GM11168 (cell line): Measurements from ENCODE around the gene DPH5.
"Not testable (repeated sequence)": the region's sequence is repeated elsewhere in the genome, so short reads cannot be mapped to it uniquely, and the experiment has no call there.

Experiments used
- in situ Hi-C: fragments of 300-500 bp; cut with MboI; formaldehyde crosslinking; loops from one replicate; pipeline ENCODE4 v1.12.0; 2022; ENCODE audit warnings: low sequenced_read_pairs; ENCODE audit not compliant: unreplicated experiment

The DPH5 gene, protein sequence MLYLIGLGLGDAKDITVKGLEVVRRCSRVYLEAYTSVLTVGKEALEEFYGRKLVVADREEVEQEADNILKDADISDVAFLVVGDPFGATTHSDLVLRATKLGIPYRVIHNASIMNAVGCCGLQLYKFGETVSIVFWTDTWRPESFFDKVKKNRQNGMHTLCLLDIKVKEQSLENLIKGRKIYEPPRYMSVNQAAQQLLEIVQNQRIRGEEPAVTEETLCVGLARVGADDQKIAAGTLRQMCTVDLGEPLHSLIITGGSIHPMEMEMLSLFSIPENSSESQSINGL

DNA sequence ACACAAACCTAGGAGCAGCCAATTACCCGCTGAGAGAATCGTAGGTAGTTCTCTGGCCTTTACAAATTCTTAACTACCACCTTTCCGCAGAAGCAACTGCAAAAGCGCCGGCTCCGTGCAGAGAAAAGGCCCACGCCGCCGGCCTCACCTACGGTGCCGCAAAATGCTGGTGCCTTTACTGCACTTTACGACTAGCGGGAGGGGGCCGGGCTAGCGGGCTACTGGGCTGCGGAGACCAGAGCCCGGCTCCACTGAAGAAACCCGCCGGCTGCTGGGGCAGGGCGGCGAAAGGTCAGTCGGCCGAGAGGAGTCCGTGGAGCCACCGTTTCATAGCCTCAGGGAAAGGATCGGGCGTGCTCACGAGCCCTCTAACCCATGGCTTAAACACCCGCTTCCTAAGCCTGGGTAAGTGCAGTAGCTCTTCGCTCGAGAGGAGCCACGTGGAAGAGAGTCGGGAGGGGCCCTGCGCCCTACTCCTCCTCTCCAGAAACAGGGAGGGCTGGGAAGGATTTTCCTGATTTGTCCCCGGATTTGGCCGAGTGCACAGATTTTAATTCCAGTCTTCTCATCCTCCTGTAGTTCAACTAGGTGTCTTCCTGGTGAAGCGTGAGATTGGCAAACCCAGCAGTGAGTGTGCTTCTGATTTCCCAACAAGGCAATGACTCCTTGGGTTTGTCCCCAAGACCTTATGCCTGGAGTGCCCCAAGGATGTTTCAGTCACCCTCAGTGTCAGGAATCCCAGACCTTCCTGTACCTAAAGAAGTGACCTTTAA is at the start of gene DPH5:
TSS of gene DPH5 (minus strand) at position 128 of the 773 bp plus-strand sequence. CDS start 341 bp downstream, outside the sequence.
- in situ Hi-C loops = no loop called here

DNA sequence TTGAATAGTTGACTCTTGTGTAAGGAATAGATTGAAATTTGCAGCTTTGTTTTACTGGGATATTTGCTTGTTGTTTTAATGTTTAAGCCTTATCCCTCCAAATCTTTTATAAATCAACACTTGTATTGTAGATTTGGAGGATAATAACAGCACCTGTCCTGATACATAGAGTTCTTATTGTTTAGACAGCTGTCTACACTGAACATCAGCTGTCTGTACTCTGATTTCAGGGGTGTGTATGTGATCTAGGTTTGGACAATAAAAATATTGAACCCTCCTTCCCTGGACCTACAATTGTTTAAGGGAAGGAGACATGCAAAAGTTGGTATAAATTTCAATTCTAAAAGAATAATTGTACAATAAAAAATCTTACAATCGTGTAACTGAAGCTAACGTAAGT is 48.3 kb upstream of the DPH5 start:
- in situ Hi-C loops = no loop called here

DNA sequence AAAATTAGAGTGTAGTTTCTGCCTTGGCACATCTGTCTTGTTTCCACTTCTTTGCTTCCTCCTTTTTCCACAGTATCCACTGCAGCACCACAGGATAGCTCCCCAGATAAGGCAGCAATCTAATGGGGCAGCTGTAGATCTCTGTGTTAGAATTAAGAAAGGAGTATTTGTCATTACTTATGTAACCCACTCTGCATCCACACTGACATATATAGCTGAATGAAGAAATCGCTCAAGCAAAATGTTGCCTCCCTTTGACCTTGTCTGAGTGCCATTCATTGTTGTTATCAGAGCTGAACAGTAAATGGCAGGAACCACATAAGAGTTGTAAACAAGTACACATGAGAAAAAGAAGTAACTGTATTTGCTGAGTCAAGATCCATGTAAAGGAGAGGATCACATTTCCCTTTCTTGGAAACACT is 45.9 kb upstream of the DPH5 start:
- in situ Hi-C loops = no loop called here

DNA sequence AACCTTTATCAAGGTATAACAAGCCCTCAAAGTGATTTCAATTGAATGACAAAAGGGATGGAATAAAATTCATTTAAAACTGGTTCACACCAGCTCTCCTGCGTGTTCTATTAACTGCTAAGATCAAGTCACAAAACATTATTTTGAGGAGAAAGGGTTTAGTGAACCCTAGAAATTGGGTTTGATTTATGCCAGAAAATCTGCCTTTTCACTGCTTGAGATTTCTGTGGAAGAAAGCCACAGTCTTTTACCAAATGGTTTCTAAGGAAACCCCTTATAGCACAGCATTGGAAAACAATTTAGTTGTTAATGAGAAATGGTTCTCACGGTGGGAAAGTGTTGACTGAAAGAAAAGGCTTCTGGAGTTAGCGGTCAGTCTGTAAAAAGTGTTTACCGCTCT is 43.6 kb upstream of the DPH5 start:
- in situ Hi-C loops = no loop called here

DNA sequence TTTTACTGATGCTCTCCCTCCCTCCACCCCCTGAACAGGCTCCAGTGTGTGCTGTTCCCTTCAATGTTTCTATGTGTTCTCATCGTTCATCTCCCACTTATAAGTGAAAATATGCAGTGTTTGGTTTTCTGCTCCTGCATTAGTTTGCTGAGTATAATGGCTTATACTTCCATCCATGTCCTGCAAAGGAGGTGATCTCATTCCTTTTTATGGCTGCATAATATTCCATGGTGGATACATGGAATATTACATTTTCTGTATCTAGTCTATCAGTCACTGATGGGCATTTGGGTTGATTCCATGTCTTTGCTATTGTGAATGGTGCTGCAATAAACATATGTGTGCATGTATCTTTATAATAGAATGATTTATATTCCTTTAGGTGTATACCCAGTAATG is 41.4 kb upstream of the DPH5 start:
- in situ Hi-C loops = not testable (repeated sequence)

DNA sequence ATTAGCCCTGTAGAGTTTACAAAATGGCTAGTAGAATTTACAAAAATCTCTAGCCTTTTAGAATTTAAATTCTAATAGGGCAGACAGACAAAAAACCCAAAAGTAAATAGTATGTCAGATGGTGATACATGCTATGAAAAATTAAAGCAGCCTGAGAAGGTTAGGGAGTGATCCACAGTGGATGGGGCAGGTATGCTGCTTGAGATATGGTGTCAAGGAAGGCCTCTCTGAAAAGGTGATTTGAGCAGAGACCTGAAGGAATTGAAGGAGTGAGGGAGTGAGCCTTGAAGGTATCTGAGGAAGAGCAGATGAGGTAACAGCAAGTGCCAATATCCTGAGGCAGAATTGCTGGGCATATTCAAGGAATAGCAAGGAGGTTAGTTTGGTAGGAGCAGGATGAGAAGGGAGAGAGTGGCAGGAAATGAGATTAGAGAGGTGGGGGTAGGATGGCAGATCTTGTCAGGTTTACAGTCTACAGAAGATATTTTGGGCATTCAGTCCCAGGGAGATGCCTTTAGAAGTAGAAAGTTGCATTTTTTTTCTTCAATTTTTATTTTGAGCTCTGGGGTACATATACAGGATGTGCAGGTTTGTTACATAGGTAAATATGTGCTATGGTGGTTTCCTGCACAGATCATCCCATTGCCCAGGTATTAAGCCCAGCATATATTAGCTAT is 40.8 kb upstream of the DPH5 start:
- in situ Hi-C loops = no loop called here

DNA sequence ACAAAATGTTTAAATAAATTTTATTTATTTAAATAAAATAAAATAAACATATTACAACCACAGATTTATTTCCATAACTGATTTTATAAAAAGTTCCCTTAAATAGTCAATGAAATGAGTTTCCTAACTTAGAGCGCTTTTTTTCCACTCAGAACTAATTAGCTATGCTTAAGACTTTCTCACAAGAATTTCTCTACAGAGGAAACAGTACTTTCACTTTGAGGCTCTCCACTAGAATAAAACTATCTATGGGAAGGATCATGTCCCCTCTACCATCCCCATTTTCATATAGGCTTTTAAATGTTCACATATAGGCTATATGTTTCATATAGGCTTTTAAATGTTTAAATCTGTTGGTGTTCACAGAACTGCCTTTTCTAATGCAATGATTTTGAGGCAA is 40.0 kb upstream of the DPH5 start:
- in situ Hi-C loops = no loop called here

DNA sequence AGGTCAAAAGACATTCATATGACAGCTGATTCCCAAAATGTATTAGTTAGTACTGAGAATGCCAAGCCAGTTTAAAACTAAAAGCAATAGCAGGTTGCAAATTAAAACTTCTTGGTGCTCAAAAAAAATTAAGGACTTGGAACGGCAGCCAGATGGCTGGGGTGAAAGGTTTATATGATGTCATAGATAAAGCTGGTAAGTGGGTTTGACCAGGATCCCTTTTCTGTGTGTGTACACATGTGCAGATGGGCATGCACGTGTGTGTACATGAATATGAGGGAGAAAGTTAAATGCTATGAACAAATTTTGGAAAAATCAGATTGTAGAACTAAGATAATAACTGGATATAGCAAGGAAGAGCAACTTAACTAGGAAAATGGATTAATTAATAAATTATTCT is 39.1 kb upstream of the DPH5 start:
- in situ Hi-C loops = no loop called here

DNA sequence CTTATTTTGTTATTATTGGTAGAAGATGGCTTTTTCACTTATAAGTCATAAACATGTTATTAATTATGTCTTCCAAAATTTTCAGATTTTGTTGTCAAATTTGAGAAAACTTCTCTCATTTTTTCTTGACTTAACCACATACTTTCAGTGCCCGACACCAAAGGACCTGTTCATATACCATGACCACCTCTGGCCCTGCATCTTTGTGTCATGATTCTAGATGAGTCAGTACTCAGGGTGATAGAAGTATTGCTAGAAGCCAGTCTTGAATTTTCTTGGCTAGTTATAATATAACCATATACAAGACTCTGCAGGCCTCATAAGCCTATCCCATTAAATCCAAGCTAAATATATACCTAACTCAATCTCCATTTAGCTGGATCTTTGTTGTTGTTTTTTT is 35.4 kb upstream of the DPH5 start:
- in situ Hi-C loops = no loop called here

DNA sequence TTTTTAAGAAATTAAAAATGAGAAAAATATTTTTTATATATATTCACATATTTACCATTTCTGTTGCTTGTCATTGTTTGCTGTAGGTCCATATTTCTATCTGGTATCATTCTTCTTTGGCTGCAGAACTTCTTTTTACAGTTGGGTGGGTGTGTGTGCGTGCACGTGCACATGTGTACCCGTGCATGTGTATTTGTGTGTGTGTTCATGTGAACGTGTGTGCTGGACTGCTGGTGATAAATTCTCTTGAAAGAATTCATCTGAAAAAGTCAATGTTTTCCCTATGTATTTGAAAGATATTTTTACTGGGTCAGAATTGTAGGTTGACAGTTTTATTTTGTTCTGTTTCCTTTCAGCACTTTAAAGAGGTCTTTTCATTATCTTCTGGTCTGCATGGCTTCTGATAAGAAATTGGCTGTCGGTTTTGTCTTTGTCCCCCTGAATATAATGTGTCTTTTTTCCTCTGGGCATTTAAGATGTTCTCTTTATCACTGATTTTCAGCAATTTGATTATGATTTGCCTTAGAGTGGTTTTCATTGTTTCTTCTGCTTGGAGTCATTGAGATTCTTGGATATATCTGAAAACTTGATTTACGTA is 34.5 kb upstream of the DPH5 start:
- in situ Hi-C loops = no loop called here

DNA sequence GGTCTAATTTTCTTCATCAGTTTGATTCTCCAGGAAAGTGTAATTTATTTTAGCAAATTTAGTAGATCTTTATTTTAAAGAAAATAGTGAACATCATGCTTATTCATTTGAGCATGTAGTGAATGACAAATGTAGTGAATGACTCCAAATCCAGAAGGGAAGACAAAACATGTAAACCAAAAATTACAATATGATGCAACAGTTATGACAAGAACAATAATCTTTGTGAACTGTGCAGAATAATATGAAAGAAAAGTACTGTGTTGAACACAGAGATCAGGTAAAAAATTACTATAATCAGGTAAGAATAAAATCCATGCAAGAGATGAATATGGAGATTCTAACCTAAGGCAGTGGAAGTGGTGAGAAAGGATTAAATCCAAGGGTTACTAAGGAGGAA is 30.0 kb upstream of the DPH5 start:
- in situ Hi-C loops = no loop called here

DNA sequence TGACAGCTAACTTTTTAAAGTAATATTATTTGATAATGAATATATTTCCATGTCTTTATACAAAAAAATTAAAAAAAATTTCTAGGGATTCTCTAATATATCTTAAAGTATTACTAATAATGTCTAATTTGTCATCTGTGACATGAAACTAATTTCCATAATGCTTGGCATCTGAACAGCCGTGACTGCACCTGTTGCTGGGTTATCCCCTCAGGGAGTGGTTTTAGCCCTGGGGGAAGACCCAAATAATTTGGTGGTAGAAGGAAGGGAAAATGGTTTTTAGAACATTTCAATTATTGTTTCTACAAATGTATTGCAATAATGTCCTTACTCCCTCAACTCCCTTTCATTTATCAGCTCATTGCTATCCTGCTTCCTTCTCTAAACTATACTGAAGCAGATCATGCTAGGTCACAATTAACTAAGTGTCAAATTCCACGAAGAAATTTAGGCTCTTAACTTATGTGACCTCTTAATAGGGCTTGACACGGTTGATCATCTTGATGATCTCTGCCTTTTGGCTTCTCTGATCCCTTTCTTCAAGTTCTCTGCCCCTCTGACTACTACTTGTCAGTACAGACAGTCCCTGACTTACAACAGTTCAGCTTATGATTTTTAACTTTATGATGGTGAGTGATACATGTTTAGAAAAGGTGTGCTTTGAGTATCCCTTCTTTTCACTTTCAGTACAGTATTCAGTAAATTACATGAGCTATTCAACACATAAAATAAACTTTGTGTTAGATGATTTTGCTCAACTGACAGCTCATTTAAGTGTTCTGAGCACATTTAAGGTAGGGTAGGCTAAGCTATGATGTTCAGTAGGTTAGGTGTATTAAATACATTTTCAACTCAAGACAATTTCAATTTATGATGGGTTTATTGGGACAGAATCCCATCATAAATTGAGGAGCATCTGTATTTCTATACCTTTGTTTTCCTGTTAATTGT is 26.4 kb upstream of the DPH5 start:
- in situ Hi-C loops = no loop called here

DNA sequence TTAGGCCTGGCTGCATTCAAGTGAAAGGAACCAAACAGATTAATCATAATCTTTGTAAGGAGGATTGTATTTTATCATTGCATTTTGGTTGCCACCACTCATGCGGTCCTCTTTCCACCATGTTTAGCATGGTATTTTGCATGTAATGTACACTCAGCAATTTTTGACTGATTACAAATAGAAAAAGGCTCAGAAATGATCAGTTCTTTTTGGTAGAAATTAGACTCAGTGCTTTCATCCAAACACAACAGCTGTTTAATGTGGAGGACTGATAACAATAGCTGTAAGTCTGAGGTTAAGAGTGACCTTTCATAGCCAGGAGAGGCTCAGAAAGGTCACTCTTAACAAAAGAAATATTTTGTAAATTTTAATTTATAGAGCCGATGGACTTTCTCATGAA is 25.3 kb upstream of the DPH5 start:
- in situ Hi-C loops = no loop called here

DNA sequence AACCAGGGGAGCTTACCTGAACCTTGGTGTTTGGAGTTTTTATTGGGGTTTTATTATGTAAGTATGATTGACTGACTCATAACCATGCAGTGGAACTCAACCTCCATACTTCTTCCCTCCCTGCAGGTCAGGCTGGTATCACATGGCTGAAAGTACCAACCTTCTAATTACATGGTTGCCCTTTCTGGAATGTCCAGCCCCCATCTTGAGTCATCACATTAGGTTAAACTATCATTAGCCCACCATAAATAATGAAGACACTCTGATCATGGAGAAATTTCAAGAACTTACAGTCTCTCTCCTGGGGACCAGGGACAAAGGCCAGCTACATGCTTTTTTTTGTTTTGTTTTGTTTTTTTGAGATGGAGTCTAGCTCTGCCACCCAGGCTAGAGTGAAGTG is 19.2 kb upstream of the DPH5 start:
- in situ Hi-C loops = no loop called here

DNA sequence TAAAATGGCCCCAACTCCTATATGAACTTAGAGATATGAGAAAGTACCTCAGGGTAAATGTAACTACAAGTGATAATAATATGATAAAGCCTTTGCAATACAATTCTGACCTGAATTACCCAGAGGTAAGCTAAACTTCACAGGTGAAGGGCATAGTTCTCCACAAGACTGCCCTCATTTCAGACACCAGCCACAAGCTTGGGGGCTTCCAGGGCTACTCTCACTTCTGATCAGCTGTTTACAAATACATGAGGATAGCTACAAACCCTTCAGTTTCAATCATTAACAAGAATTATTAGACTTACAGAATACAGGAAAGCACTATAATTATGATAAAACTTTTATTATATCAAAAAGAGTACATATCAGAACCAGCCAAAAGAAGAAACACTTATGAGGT is 18.7 kb upstream of the DPH5 start:
- in situ Hi-C loops = no loop called here

DNA sequence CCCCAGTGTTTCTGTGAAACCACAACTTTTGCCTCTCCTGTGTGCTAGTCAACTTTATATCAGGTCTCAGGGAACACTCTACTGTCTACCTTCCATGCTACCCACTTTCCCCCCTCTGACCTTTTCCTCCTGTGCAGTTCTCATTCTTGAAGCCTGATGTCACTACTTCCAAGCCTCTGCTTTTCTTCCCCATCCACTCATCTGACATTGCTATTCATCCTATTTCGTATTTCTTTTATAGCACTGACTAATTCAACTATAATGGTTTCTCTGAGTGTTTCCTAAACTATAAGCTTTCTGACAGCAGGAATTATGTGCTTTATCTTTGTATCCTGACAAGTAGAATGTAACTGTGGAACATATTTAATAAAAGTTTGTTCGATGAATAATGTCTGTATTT is 18.2 kb upstream of the DPH5 start:
- in situ Hi-C loops = no loop called here

DNA sequence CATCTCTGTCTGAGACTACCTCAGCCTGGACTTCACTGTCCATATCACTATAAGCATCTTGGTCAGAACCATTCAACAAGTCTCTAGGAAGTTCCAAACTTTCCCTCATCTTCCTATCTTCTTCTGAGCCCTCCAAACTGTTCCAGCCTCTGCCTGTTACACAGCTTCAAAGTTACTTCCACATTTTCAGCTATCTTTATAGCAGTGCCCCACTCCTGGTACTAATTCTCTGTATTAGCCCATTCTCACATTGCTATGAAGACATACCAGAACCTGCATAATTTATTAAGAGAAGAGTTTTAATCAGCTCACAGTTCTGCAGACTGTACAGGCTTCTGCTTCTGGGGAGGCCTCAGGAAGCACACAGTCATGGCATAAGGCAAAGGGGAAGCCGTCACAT is 15.7 kb upstream of the DPH5 start:
- in situ Hi-C loops = no loop called here

DNA sequence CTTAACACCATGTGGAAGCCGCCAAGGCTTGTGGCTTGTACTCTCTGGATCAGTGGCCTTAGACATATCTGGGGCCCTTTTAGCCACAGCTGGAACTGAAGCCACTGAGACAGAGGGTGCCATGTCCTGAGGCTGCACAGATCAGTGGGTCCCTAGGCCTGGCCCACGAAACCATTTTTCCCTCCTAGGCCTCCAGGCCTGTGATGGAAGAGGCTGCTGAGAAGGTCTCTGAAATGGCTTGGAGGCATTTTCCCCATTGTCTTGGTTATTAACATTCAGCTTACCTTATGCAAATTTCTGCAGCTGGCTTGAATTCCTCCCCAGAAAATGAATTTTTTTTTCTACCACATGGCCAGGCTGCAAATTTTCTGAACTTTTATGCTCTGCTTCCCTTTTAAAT is 15.1 kb upstream of the DPH5 start:
- in situ Hi-C loops = no loop called here

DNA sequence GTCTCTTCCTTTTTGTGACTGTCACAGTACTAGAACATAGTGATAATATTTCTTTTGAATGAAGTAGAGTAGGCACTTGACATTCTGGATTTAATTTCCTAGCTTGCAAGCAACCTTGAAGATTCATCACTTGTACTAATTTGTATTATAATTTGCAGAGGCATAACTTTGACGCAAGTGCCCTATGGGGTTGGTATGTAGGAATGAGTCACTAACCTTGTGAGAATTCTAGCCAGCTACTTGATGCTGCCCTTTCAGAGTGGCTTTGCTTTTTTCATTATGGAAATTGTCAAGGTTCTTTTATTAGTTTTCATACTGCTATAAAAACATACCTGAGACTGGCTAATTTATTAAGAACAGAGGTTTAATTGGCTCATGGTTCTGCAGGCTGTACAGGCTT is 13.7 kb upstream of the DPH5 start:
- in situ Hi-C loops = no loop called here

DNA sequence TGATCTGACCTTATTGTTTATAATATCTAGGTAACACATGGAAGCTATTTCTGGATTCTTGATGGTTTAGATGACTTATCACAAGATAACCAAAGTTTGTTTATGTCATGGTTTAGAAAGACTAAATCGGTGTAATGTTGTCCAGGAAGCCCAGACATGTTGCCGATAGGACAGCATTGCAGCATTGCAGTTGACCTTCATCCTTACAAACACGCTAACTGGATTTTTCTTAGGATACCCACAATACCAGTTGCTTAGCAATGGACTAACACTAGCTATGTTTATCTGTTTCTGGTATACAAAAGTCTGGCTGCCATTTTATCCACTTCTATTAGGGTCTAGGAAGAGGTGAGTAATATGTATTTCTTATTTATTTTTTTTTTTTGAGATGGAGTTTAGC is 11.7 kb upstream of the DPH5 start:
- in situ Hi-C loops = no loop called here
